Neutrophil (primary cell): ENCODE data around the gene GPR75.

Experiments
- H3K27ac ChIP-seq: fragments of 200-600 bp; sonication (generic); 2 replicates; pipeline ENCODE4 v1.5.1; 2016; ENCODE audit warnings: mild to moderate bottlenecking, moderate library complexity
- H3K27me3 ChIP-seq: fragments of 200-600 bp; sonication (generic); 2 replicates; pipeline ENCODE4 v1.6.0; 2016; ENCODE audit warnings: mild to moderate bottlenecking
- H3K36me3 ChIP-seq: fragments of 200-600 bp; sonication (generic); 2 replicates; pipeline ENCODE4 v1.5.1; 2017
- H3K4me1 ChIP-seq, 2 experiments: fragments of 200-600 bp in 1 of 2; sonication (generic) in 1 of 2; 1 replicate in 1 of 2; 2 replicates in 1 of 2; pipeline versions ENCODE4 v1.5.1 to v1.6.1; 2013 to 2016; ENCODE audit warnings: low read depth in 1 of 2, low read length in 1 of 2, mild to moderate bottlenecking in 1 of 2, moderate library complexity in 1 of 2; ENCODE audit not compliant: control insufficient read depth in 1 of 2, insufficient read depth in 1 of 2
- H3K4me3 ChIP-seq, 2 experiments: fragments of 200-600 bp in 1 of 2; sonication (generic) in 1 of 2; 1 replicate in 1 of 2; 2 replicates in 1 of 2; pipeline ENCODE4 v1.5.1; 2013 to 2016; ENCODE audit warnings: low read depth in 1 of 2, low read length in 1 of 2, mild to moderate bottlenecking in 1 of 2, moderate library complexity in 1 of 2
- H3K9me3 ChIP-seq: fragments of 200-600 bp; sonication (generic); 2 replicates; pipeline ENCODE4 v1.5.1; 2016
- CTCF ChIP-seq: fragments of 200-600 bp; sonication (generic); IDR thresholded peaks from 2 replicates; pipeline ENCODE4 v1.5.1; 2016; ENCODE audit warnings: antibody characterized with exemption

Gene GPR75

GRCh38 chr2:53819634-53820033 lies 40.1 kb downstream of the GPR75 start:
- no peak overlapping the region for H3K27ac ChIP-seq
- no peaks in the 10 kb centered on the region for H3K9me3 ChIP-seq
- H3K36me3 ChIP-seq: peaks cover 45% of the 10 kb centered on the region
- no peaks in the 10 kb centered on the region for H3K27me3 ChIP-seq
- TF ChIP-seq CTCF: no peak
- no peaks in the 10 kb centered on the region for H3K4me1 ChIP-seq
- no peak overlapping the region for H3K4me3 ChIP-seq

GRCh38 chr2:53818854-53819435 lies 40.8 kb downstream of the GPR75 start:
- no peaks in the 10 kb centered on the region for H3K9me3 ChIP-seq
- H3K27ac ChIP-seq: no peak overlapping the region
- peaks cover 45% of the 10 kb centered on the region for H3K36me3 ChIP-seq
- TF ChIP-seq CTCF: no peak
- no peaks in the 10 kb centered on the region for H3K27me3 ChIP-seq
- H3K4me1 ChIP-seq: no peaks in the 10 kb centered on the region
- no peak overlapping the region for H3K4me3 ChIP-seq

GRCh38 chr2:53813151-53813550 lies 46.6 kb downstream of the GPR75 start:
- peaks cover 64% of the 10 kb centered on the region for H3K36me3 ChIP-seq
- H3K27me3 ChIP-seq: no peaks in the 10 kb centered on the region
- no peak for TF ChIP-seq CTCF
- peaks cover 0 to 3% of the 10 kb centered on the region in 2 experiments for H3K4me1 ChIP-seq
- H3K27ac ChIP-seq: no peak overlapping the region
- no peaks in the 10 kb centered on the region for H3K9me3 ChIP-seq
- H3K4me3 ChIP-seq: no peak overlapping the region

- peaks cover 70% of the 10 kb centered on the region for H3K36me3 ChIP-seq
- H3K27me3 ChIP-seq: no peaks in the 10 kb centered on the region
- no peak overlapping the region for H3K4me3 ChIP-seq
- peaks cover 0 to 3% of the 10 kb centered on the region in 2 experiments for H3K4me1 ChIP-seq
- TF ChIP-seq CTCF: no peak
- H3K9me3 ChIP-seq: no peaks in the 10 kb centered on the region
- H3K27ac ChIP-seq: no peak overlapping the region
Measured at GRCh38 chr2:53811601-53812000, 48.2 kb downstream of the GPR75 start.
